Measurements from ENCODE around the gene SDHAF1. TPM values are rescaled to one million over a fixed set of nuclear protein-coding genes. Genes with fewer than 3 reads are reported as not detected.
A peak's percentile ranks its signal among the peaks of the same experiment; 100 is the strongest.

SDHAF1 gene
- total RNA-seq, 4 donors from 2014 or later, result 17.6 to 40.1 (median 29.6) TPM

GRCh38 chr19:36006955-36007354 is 12.0 kb downstream of the SDHAF1 start:
- no peak for TF ChIP-seq CTCF (IDR thresholded peaks at IDR 0.05)
- TF ChIP-seq POLR2A (IDR thresholded peaks at IDR 0.05), result no peak
- WGBS, 2 donors, result 87 to 92% methylated on average over 4 to 5 of the region's 5 CpGs

GRCh38 chr19:36008336-36008978 is 13.5 kb downstream of the SDHAF1 start, which contains the start of gene SYNE4:
TSS of gene SYNE4 (minus strand) at chr19:36008813. CDS start at chr19:36008681, 132 bp downstream.
- TF ChIP-seq CTCF (IDR thresholded peaks at IDR 0.05) (no peak), POLR2A (IDR thresholded peaks at IDR 0.05) (no peak)
- peaks cover 0 to 9% (median 0%) of the 10 kb centered on the region in 3 donors for H3K36me3 ChIP-seq
- peak within 1 kb of the TSS; percentile 23 to 70 (median 47) for H3K4me3 ChIP-seq
- no peak for DNase-seq
- H3K4me1 ChIP-seq, result peaks cover 10 to 32% (median 11%) of the 10 kb centered on the region in 3 donors
- H3K9me3 ChIP-seq, result no peaks in the 10 kb centered on the region
- H3K27ac ChIP-seq, result peak within 1 kb of the TSS; percentile 37 to 82 (median 78)
- H3K27me3 ChIP-seq, result no peaks in the 10 kb centered on the region
- intact Hi-C loops (cut with DNase I), result no loop called here
- WGBS, 2 donors, result 61 to 64% methylated on average over 4 to 10 of the region's 19 CpGs

More at GRCh38 chr19:36006955-36007354, 12.0 kb downstream of the SDHAF1 start:
- no peaks in the 10 kb centered on the region for H3K27me3 ChIP-seq
- H3K36me3 ChIP-seq, result peaks cover 0 to 12% (median 0%) of the 10 kb centered on the region in 3 donors
- no peak for DNase-seq
- peaks cover 7 to 24% (median 10%) of the 10 kb centered on the region in 3 donors for H3K4me1 ChIP-seq
- H3K4me3 ChIP-seq, result no peak overlapping the region
- intact Hi-C loops (cut with DNase I), result no loop called here
- no peak overlapping the region for H3K27ac ChIP-seq
- H3K9me3 ChIP-seq, result no peaks in the 10 kb centered on the region

DNA sequence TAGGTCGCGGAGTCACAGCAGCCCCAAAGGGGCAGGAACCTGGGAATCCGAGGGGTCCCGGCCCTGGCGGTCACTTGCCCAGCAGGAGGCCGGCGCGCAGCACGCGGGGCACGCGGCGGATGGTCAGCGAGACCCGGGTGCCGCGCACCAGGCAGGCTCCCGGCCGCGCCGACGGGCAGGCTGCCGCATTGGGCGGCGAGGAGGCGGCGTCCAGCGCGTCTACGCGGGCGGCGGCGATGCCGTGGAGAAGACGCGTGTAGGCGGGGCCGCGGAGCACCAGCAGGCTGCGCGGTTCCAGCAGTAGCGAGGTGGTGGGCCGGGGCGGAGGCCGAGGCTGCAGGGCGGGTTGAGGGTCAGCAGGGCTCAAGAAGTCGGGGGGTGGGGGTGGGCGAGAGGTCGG is 14.2 kb downstream of the SDHAF1 start:
- intact Hi-C loops (cut with DNase I), result no loop called here
- peak overlapping the region; percentile 37 to 82 (median 78) for H3K27ac ChIP-seq
- H3K9me3 ChIP-seq, result no peaks in the 10 kb centered on the region
- peak in 2 of 4 donors; percentile 37 to 39 for TF ChIP-seq POLR2A (IDR thresholded peaks at IDR 0.05)
- peak in 1 of 6 experiments; percentile 5 for TF ChIP-seq CTCF (IDR thresholded peaks at IDR 0.05)
- no peak for DNase-seq
- H3K4me1 ChIP-seq, result peaks cover 13 to 37% (median 14%) of the 10 kb centered on the region in 3 donors
- H3K4me3 ChIP-seq, result peak overlapping the region; percentile 23 to 70 (median 47)
- WGBS, 2 donors, result 10% methylated on average over 4 of the region's 50 CpGs; no CpG with 5 or more reads in 1 of the 2 donors
- H3K27me3 ChIP-seq, result no peaks in the 10 kb centered on the region
- H3K36me3 ChIP-seq, result peaks cover 0 to under 1% (median 0%) of the 10 kb centered on the region in 3 donors

DNA sequence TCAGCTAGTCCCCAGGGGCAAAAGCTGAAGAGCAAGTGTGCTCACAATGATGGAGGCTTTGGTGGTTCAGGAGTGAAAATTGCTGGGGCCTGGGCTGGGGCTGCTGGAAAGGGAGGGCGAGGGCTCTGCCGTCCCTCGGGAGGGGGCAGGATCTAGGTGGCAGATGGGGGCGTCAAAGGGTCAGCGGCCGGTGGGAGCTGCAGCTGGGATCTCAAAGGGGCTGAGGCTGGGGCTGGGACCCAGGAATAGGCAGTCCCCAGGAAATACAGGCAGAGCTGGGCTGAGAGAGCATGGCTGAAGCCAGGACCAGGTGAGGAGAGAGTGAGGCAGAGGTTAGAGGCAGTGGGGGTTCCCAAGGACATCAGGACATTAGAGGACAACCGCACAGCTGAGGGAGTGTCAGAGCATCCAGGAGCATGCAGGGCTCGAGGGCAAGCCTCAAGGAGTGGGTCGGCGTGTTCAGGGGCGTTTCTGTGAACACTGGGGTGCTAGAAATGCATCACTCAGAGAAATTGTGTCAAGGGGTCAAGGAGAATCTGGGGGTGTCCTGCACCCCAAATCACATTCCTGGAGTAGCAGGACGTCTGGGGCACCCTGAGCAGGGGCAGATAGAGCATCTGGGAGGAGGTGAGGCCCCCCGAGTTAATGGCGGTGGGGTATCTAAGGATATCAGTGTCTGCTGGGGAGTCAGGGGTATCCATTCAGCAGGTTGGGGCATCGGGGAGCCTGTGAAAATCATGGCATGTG is 14.8 kb downstream of the SDHAF1 start:
- Histone ChIP-seq H3K9me3 (no peaks in the 10 kb centered on the region), H3K4me3 (peak overlapping the region; percentile 23 to 70 (median 47)), H3K27me3 (no peaks in the 10 kb centered on the region), H3K36me3 (no peaks in the 10 kb centered on the region), H3K27ac (peak overlapping the region; percentile 37 to 82 (median 78)), H3K4me1 (peaks cover 16 to 42% (median 18%) of the 10 kb centered on the region in 3 donors)
- WGBS, 2 donors, result 47 to 63% methylated on average over 11 to 13 of the region's 15 CpGs
- intact Hi-C loops (cut with DNase I), result no loop called here
- DNase-seq, result no peak
- TF ChIP-seq CTCF (IDR thresholded peaks at IDR 0.05) (no peak), POLR2A (IDR thresholded peaks at IDR 0.05) (no peak)

DNA sequence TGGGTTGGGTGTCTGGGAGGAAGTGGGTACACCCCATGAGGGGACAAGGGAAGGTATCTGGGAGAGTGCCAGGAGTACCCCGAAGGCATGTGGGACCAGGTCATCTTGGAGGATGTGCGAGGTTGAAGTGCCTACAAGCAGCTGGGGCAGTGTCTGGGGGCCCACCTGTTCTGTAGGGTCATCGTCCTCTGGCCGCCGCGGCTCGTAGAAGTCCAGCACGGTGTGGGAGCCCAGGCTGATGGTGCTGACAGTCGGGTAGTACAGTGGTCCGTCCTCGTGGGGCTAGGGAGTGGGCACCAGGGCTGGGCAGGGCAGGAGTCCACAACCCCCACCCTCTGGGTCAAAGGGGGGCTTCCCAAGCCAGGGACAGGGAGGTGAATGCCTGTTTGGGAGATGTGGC is 15.4 kb downstream of the SDHAF1 start:
- intact Hi-C loops (cut with DNase I), result no loop called here

More for the DNA sequence above, 15.4 kb downstream of the SDHAF1 start:
- no peak overlapping the region for H3K27ac ChIP-seq
- H3K4me1 ChIP-seq, result peaks cover 19 to 47% (median 21%) of the 10 kb centered on the region in 3 donors
- WGBS, 2 donors, result 91 to 94% methylated on average over 2 to 8 of the region's 11 CpGs
- H3K4me3 ChIP-seq, result no peak overlapping the region
- DNase-seq, result no peak
- no peaks in the 10 kb centered on the region for H3K9me3 ChIP-seq
- no peaks in the 10 kb centered on the region for H3K36me3 ChIP-seq
- H3K27me3 ChIP-seq, result no peaks in the 10 kb centered on the region
- no peak for TF ChIP-seq POLR2A (IDR thresholded peaks at IDR 0.05)
